ENCODE measurements around the gene EED.

EED gene

GRCh38 chr11:86209806-86210657 is 34.5 kb upstream of the EED start:
- TF ChIP-seq GATA3 (IDR thresholded peaks at IDR 0.05; ENCODE audit: low read depth, low read length) (no peak), GATA2 (IDR thresholded peaks at IDR 0.05; ENCODE audit: low read depth, low read length) (no peak)

DNA sequence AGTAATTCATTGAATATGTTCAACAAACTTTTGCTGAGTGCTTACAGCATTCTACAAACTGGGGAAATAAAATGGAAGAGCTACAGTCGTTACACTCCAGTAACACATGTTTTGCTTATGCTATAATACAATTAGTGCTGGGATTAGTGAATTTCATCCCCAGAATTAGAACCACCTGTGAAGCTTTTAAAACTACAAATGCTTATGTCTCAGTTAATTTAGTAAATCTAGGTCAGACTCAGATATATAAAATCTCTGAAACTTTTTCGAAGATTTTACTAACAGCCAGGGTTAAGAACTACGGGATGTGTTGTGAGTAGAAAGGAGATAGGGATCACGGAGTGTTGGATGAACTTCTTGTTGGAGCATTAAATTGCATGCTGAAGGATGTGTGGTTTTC is 33.7 kb upstream of the EED start:
- no peak for TF ChIP-seq GATA3 (IDR thresholded peaks at IDR 0.05; ENCODE audit: low read depth, low read length)
- no peak for TF ChIP-seq GATA2 (IDR thresholded peaks at IDR 0.05; ENCODE audit: low read depth, low read length)

DNA sequence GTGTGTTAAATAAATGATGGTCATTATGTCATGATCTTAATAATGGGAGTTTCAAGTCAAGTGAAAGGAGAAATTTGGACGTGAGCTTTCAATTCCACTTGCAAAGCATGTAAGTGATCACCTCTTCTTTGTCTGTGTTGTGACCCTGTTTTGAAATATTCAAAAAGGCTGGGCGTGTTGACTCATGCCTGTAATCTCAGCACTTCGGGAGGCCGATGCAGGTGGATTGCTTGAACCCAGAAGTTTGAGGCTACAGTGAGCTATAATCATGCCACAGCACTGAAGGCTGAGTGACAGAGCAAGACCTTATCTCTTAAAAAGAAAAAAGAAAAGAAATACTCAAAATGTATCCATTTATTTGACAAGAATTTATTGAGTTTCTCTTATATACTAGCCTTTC is 32.9 kb upstream of the EED start:
- TF ChIP-seq GATA2 (IDR thresholded peaks at IDR 0.05; ENCODE audit: low read depth, low read length), result no peak
- no peak for TF ChIP-seq GATA3 (IDR thresholded peaks at IDR 0.05; ENCODE audit: low read depth, low read length)

- TF ChIP-seq GATA3 (IDR thresholded peaks at IDR 0.05; ENCODE audit: low read depth, low read length) (no peak), GATA2 (IDR thresholded peaks at IDR 0.05; ENCODE audit: low read depth, low read length) (no peak)
Measured at GRCh38 chr11:86212019-86212611, 32.4 kb upstream of the EED start.

- TF ChIP-seq GATA2 (IDR thresholded peaks at IDR 0.05; ENCODE audit: low read depth, low read length), result no peak
- no peak for TF ChIP-seq GATA3 (IDR thresholded peaks at IDR 0.05; ENCODE audit: low read depth, low read length)
Measured at GRCh38 chr11:86214710-86215109, 29.8 kb upstream of the EED start.

DNA sequence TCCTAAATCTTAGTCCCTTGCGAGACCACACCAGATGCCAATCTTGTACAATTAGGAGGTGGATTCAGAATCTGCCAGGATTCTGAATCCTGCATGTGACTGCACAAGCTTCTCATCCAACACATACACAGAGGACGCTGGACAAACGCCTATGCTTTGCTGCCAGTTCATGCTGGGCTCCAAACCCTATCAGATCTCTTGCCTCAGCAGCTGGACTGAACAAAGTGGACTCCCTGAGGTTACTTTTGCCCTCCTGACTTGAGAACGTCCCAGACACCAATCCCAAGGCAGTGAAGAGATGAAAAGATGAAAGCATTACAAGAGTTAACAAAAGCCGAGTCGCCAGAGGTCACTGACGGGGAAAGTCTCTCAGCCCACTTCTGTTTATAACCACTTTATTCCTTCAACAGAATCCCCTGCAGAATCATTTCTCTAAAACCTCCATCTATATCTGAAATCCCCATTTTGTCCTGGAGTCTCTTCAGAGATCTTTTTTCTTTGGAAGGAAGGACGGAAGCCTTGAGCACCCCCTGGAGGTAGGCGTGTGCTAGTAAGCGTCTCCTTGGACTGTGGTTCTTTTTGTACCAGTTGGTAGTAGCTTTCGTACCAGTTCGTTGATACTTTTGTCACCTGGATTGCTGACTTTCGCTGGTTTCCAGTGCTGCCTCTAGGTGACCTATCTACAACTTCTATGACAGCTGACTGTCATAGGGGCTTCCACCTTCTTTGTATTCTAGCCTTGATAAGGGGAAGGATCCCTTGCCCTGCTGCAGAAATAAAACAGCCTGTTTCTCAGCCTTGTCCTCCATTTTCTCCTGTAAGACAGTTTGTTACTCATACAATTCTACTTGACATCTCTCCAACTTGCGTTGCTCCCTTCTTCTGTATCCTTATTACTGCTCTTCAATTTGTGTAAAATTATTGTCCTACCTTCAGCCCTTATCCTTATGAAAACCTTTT is 26.1 kb upstream of the EED start:
- no peak for TF ChIP-seq GATA2 (IDR thresholded peaks at IDR 0.05; ENCODE audit: low read depth, low read length)
- TF ChIP-seq GATA3 (IDR thresholded peaks at IDR 0.05; ENCODE audit: low read depth, low read length), result no peak

- TF ChIP-seq GATA2 (IDR thresholded peaks at IDR 0.05; ENCODE audit: low read depth, low read length), result no peak
- no peak for TF ChIP-seq GATA3 (IDR thresholded peaks at IDR 0.05; ENCODE audit: low read depth, low read length)
Measured at GRCh38 chr11:86219311-86220193, 25.0 kb upstream of the EED start.

- TF ChIP-seq GATA3 (IDR thresholded peaks at IDR 0.05; ENCODE audit: low read depth, low read length) (no peak), GATA2 (IDR thresholded peaks at IDR 0.05; ENCODE audit: low read depth, low read length) (no peak)
Measured at GRCh38 chr11:86220653-86221052, 23.9 kb upstream of the EED start.

DNA sequence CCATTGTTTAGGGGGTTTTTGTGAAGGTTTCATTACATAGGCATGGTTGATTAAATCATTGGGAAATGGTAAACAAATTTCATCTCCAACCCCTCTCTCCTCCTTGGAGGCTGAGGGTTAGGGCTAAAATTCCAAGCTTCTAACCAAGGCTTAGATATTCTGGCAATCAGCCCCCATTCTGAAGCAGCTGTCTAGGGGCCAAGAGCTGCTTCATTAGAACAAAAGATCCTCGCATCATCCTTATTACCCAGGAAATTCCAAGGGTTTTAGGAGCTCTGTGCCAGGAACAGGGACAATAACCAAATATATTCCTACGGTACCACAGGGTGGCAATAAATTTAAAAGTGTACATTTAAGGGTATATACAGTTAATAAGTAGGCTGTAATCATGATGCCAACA is 22.5 kb upstream of the EED start:
- TF ChIP-seq GATA2 (IDR thresholded peaks at IDR 0.05; ENCODE audit: low read depth, low read length) (no peak), GATA3 (IDR thresholded peaks at IDR 0.05; ENCODE audit: low read depth, low read length) (no peak)

DNA sequence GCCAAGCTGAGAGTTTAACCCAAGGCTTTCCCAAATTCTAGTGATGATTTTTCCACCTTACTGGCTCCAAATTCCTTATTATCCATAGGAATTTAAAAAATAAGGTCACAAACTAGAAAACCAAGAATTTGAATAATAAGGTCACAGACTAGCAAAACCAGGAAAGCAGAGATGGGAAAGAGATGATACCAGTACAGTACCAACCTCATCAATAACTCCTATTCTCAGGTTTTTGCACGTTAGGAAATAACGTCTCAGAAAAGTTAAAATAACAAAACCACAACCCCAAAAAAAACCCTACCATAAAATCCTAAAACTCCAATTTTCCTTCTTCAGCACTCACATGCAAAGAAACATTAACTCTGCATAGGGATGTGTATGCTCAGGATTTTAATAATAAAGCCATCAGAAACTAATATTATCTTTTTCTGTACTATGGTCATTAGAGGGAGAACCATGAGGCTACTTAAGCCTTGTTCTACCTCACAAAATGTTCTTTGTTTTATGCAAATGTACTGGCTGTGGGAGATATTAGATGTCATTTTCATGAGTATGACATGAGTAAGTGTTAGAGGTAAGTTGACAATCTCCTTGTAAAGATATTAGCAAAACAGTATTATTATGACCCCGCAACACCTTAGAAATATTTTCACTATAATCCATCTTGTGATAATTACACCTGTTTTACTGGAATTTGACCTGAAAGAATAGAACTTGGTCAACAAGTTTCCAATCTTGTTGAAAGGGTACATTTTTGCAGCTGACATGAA is 16.1 kb upstream of the EED start:
- TF ChIP-seq GATA3 (IDR thresholded peaks at IDR 0.05; ENCODE audit: low read depth, low read length), result no peak
- no peak for TF ChIP-seq GATA2 (IDR thresholded peaks at IDR 0.05; ENCODE audit: low read depth, low read length)

GRCh38 chr11:86230179-86230804 is 14.3 kb upstream of the EED start:
- TF ChIP-seq GATA3 (IDR thresholded peaks at IDR 0.05; ENCODE audit: low read depth, low read length) (no peak), GATA2 (IDR thresholded peaks at IDR 0.05; ENCODE audit: low read depth, low read length) (no peak)

- TF ChIP-seq GATA2 (IDR thresholded peaks at IDR 0.05; ENCODE audit: low read depth, low read length) (no peak), GATA3 (IDR thresholded peaks at IDR 0.05; ENCODE audit: low read depth, low read length) (no peak)
Measured at GRCh38 chr11:86230921-86231434, 13.6 kb upstream of the EED start.

Measured in SH-SY5Y (cell line).